Activated CD4-positive, alpha-beta T cell treated with anti-CD3 and anti-CD28 coated beads for 4 hours (primary cell): ENCODE measurements around the gene TTL.
"Not testable (repeated sequence)": the region's sequence is repeated elsewhere in the genome, so short reads cannot be mapped to it uniquely, and the experiment has no call there.

ENCODE experiments used
- DNase-seq, 2 donors: peaks; one replicate each; pipeline ENCODE4 v3.0.0-alpha.2; 2020

Gene TTL

GRCh38 chr2:112524276-112524675 lies 42.3 kb downstream of the TTL start:
- not testable (repeated sequence) for DNase-seq

GRCh38 chr2:112528541-112528940 lies 46.6 kb downstream of the TTL start:
- no peak for DNase-seq

GRCh38 chr2:112529757-112530156 lies 47.8 kb downstream of the TTL start:
- DNase-seq = no peak

- DNase-seq = no peak
These were observed 48.8 kb downstream of the TTL start for GRCh38 chr2:112530728-112531127.

GRCh38 chr2:112534826-112535225 lies 52.9 kb downstream of the TTL start:
- no peak for DNase-seq

- not testable (repeated sequence) for DNase-seq
These were observed 54.7 kb downstream of the TTL start for GRCh38 chr2:112536665-112537064.

- DNase-seq = no peak
These were observed 57.4 kb downstream of the TTL start for GRCh38 chr2:112539306-112539705.

GRCh38 chr2:112540906-112541305 lies 59.0 kb downstream of the TTL start:
- no peak for DNase-seq

- DNase-seq = peak; percentile 61 to 72
These were observed 59.6 kb downstream of the TTL start for GRCh38 chr2:112541315-112542122.

GRCh38 chr2:112542123-112542983 lies 60.4 kb downstream of the TTL start, which contains the start of gene POLR1B:
Gene POLR1B, plus strand, starts transcription at chr2:112542465. Its CDS starts 30 bp downstream, at chr2:112542495.
- DNase-seq = peak; percentile 70 to 78

- DNase-seq = peak; percentile 1 to 11
These were observed 61.2 kb downstream of the TTL start for GRCh38 chr2:112542984-112543661.

- no peak for DNase-seq
These were observed 65.4 kb downstream of the TTL start for GRCh38 chr2:112547333-112547732.

- no peak for DNase-seq
These were observed 67.0 kb downstream of the TTL start for GRCh38 chr2:112548980-112549379.

GRCh38 chr2:112566104-112566503 lies 84.1 kb downstream of the TTL start:
- DNase-seq = no peak

- DNase-seq = not testable (repeated sequence)
These were observed 84.6 kb downstream of the TTL start for GRCh38 chr2:112566508-112566907.

GRCh38 chr2:112572005-112572404 lies 90.0 kb downstream of the TTL start:
- DNase-seq = no peak

- no peak for DNase-seq
These were observed 95.8 kb downstream of the TTL start for GRCh38 chr2:112577756-112578155.

- no peak for DNase-seq
These were observed 97.3 kb downstream of the TTL start for GRCh38 chr2:112579241-112579640.

GRCh38 chr2:112580084-112580483 lies 98.1 kb downstream of the TTL start:
- DNase-seq = no peak

GRCh38 chr2:112582314-112582746 lies 100.4 kb downstream of the TTL start:
- DNase-seq = peak; percentile 35 to 39

GRCh38 chr2:112583497-112584133 lies 101.7 kb downstream of the TTL start:
- DNase-seq = no peak

- DNase-seq = peak; percentile 88 to 89
These were observed 102.4 kb downstream of the TTL start, which contains the start of gene CHCHD5 for GRCh38 chr2:112584134-112584890. Gene CHCHD5, plus strand, starts transcription at chr2:112584609. Its CDS starts 39 bp downstream, at chr2:112584648.
